Peyer's patch (tissue), 4 donors: ENCODE measurements around the gene KDM2A.

Experiments
- CTCF ChIP-seq, 6 experiments: fragments of 450-650 bp in 4 of 6; fragments of 200-600 bp in 2 of 6; sonication (generic) in 1 of 6; IDR thresholded peaks; one replicate each; pipeline ENCODE4 v1.5.1; 2017 to 2019; ENCODE audit warnings: antibody characterized with exemption in 6 of 6, mild to moderate bottlenecking in 3 of 6, moderate library complexity in 1 of 6
- POLR2A ChIP-seq, 2 donors: fragments of 450-650 bp; IDR thresholded peaks; one replicate each; pipeline ENCODE4 v1.5.1; 2017; ENCODE audit warnings: antibody characterized with exemption in 2 of 2, mild to moderate bottlenecking in 2 of 2, moderate library complexity in 2 of 2

- no peak for TF ChIP-seq CTCF (IDR thresholded peaks at IDR 0.05)
- no peak for TF ChIP-seq POLR2A (IDR thresholded peaks at IDR 0.05)
These were observed 48.7 kb downstream of the KDM2A start for GRCh38 chr11:67167719-67168118.
